ENCODE results near the gene FBXL2. TPM values are rescaled to one million over a fixed set of nuclear protein-coding genes. Genes with fewer than 3 reads are reported as not detected.

Gene FBXL2
- total RNA-seq, 1 donor from 2014 or later = 21.6 TPM

- Mint-ChIP-seq H3K36me3 (peaks cover 14% of the 10 kb centered on the region), H3K4me1 (ENCODE audit: unreplicated experiment) (peaks cover 4% of the 10 kb centered on the region)
- no peak for DNase-seq (ENCODE audit: extremely low spot score, unreplicated experiment)
Observed at GRCh38 chr3:33363113-33363800, 86.0 kb downstream of the FBXL2 start.

GRCh38 chr3:33364060-33364459, 86.8 kb downstream of the FBXL2 start:
- no peaks in the 10 kb centered on the region for H3K9me3 Mint-ChIP-seq
- H3K4me1 Mint-ChIP-seq (ENCODE audit: unreplicated experiment) = no peaks in the 10 kb centered on the region
- no peak overlapping the region for H3K4me3 Mint-ChIP-seq
- no peak for TF ChIP-seq CTCF (conservative IDR thresholded peaks at IDR 0.05)
- DNase-seq (ENCODE audit: extremely low spot score, unreplicated experiment) = no peak
- no peaks in the 10 kb centered on the region for H3K27me3 Mint-ChIP-seq
- H3K27ac Mint-ChIP-seq = no peak overlapping the region
- H3K36me3 Mint-ChIP-seq = peaks cover 10% of the 10 kb centered on the region

More at GRCh38 chr3:33363113-33363800, 86.0 kb downstream of the FBXL2 start:
- Mint-ChIP-seq H3K4me3 (no peak overlapping the region), H3K27me3 (no peaks in the 10 kb centered on the region), H3K9me3 (no peaks in the 10 kb centered on the region), H3K27ac (no peak overlapping the region)
- no peak for TF ChIP-seq CTCF (conservative IDR thresholded peaks at IDR 0.05)

- no peaks in the 10 kb centered on the region for H3K4me1 Mint-ChIP-seq (ENCODE audit: unreplicated experiment)
- H3K27me3 Mint-ChIP-seq = no peaks in the 10 kb centered on the region
- TF ChIP-seq CTCF (conservative IDR thresholded peaks at IDR 0.05) = no peak
- H3K27ac Mint-ChIP-seq = no peak overlapping the region
- no peak for DNase-seq (ENCODE audit: extremely low spot score, unreplicated experiment)
- no peak overlapping the region for H3K4me3 Mint-ChIP-seq
- peaks cover 10% of the 10 kb centered on the region for H3K36me3 Mint-ChIP-seq
- H3K9me3 Mint-ChIP-seq = no peaks in the 10 kb centered on the region
Observed at GRCh38 chr3:33364531-33365128, 87.4 kb downstream of the FBXL2 start.

- no peak overlapping the region for H3K27ac Mint-ChIP-seq
- H3K36me3 Mint-ChIP-seq = peaks cover 23% of the 10 kb centered on the region
- no peaks in the 10 kb centered on the region for H3K27me3 Mint-ChIP-seq
- H3K9me3 Mint-ChIP-seq = peaks cover 5% of the 10 kb centered on the region
- H3K4me3 Mint-ChIP-seq = no peak overlapping the region
- DNase-seq (ENCODE audit: extremely low spot score, unreplicated experiment) = no peak
- H3K4me1 Mint-ChIP-seq (ENCODE audit: unreplicated experiment) = peaks cover 10% of the 10 kb centered on the region
- TF ChIP-seq CTCF (conservative IDR thresholded peaks at IDR 0.05) = peak; percentile 96
Observed at GRCh38 chr3:33372218-33373081, 95.2 kb downstream of the FBXL2 start.

- no peak for TF ChIP-seq CTCF (conservative IDR thresholded peaks at IDR 0.05)
- peaks cover 5% of the 10 kb centered on the region for H3K9me3 Mint-ChIP-seq
- no peak overlapping the region for H3K4me3 Mint-ChIP-seq
- no peaks in the 10 kb centered on the region for H3K27me3 Mint-ChIP-seq
- no peak overlapping the region for H3K27ac Mint-ChIP-seq
- peaks cover 23% of the 10 kb centered on the region for H3K36me3 Mint-ChIP-seq
- H3K4me1 Mint-ChIP-seq (ENCODE audit: unreplicated experiment) = peaks cover 10% of the 10 kb centered on the region
- no peak for DNase-seq (ENCODE audit: extremely low spot score, unreplicated experiment)
Observed at GRCh38 chr3:33373082-33373437, 95.8 kb downstream of the FBXL2 start.
